Measurements from ENCODE around the gene TRAPPC12. TPM values are rescaled to one million over a fixed set of nuclear protein-coding genes. Genes with fewer than 3 reads are reported as not detected.

TRAPPC12 gene
- total RNA-seq, 1 experiment from 2014 or later, result 72.8 TPM

DNA sequence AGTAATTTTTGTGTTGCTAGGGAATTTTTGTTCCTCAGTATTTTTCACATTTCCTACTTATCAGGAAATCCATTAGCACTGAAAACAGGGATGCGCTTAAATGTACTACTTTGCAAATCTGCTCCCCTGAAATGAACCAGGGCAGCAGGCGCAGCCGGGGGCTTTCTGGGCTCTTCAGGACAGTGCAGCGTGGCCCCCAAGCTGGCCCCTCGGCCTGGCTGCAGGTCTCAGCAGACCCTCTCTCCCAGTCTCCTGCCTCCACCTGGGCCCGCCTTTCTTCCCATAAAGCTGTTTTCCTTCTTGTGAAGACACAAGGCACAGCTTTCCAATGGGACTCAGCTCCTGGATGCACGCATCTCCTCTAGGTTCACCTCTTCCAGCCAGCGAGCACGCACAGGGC lies 37.2 kb upstream of the TRAPPC12 start:
- no peak for TF ChIP-seq TP53 (CRISPR knock-in tag; IDR thresholded peaks at IDR 0.05)
- TF ChIP-seq IRF2 (CRISPR knock-in tag; IDR thresholded peaks at IDR 0.05; ENCODE audit: borderline replicate concordance, low read depth), result no peak
- no peak for TF ChIP-seq OVOL2 (CRISPR knock-in tag; IDR thresholded peaks at IDR 0.05; ENCODE audit: borderline replicate concordance)
- TF ChIP-seq, protein P1, sequence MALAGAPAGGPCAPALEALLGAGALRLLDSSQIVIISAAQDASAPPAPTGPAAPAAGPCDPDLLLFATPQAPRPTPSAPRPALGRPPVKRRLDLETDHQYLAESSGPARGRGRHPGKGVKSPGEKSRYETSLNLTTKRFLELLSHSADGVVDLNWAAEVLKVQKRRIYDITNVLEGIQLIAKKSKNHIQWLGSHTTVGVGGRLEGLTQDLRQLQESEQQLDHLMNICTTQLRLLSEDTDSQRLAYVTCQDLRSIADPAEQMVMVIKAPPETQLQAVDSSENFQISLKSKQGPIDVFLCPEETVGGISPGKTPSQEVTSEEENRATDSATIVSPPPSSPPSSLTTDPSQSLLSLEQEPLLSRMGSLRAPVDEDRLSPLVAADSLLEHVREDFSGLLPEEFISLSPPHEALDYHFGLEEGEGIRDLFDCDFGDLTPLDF (CRISPR knock-in tag; IDR thresholded peaks at IDR 0.05), result no peak
- no peak for TF ChIP-seq ZNF219 (CRISPR knock-in tag; IDR thresholded peaks at IDR 0.05; ENCODE audit: borderline replicate concordance)
- no peak for TF ChIP-seq MYBL2 (CRISPR knock-in tag; IDR thresholded peaks at IDR 0.05)
- TF ChIP-seq, protein P2, sequence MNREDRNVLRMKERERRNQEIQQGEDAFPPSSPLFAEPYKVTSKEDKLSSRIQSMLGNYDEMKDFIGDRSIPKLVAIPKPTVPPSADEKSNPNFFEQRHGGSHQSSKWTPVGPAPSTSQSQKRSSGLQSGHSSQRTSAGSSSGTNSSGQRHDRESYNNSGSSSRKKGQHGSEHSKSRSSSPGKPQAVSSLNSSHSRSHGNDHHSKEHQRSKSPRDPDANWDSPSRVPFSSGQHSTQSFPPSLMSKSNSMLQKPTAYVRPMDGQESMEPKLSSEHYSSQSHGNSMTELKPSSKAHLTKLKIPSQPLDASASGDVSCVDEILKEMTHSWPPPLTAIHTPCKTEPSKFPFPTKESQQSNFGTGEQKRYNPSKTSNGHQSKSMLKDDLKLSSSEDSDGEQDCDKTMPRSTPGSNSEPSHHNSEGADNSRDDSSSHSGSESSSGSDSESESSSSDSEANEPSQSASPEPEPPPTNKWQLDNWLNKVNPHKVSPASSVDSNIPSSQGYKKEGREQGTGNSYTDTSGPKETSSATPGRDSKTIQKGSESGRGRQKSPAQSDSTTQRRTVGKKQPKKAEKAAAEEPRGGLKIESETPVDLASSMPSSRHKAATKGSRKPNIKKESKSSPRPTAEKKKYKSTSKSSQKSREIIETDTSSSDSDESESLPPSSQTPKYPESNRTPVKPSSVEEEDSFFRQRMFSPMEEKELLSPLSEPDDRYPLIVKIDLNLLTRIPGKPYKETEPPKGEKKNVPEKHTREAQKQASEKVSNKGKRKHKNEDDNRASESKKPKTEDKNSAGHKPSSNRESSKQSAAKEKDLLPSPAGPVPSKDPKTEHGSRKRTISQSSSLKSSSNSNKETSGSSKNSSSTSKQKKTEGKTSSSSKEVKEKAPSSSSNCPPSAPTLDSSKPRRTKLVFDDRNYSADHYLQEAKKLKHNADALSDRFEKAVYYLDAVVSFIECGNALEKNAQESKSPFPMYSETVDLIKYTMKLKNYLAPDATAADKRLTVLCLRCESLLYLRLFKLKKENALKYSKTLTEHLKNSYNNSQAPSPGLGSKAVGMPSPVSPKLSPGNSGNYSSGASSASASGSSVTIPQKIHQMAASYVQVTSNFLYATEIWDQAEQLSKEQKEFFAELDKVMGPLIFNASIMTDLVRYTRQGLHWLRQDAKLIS (CRISPR knock-in tag; IDR thresholded peaks at IDR 0.05; ENCODE audit: borderline replicate concordance), result no peak
- no peak for TF ChIP-seq ZNF416 (CRISPR knock-in tag; IDR thresholded peaks at IDR 0.05)
- no peak for TF ChIP-seq ZBTB43 (CRISPR knock-in tag; IDR thresholded peaks at IDR 0.05)
- TF ChIP-seq, protein P3, sequence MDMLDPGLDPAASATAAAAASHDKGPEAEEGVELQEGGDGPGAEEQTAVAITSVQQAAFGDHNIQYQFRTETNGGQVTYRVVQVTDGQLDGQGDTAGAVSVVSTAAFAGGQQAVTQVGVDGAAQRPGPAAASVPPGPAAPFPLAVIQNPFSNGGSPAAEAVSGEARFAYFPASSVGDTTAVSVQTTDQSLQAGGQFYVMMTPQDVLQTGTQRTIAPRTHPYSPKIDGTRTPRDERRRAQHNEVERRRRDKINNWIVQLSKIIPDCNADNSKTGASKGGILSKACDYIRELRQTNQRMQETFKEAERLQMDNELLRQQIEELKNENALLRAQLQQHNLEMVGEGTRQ (CRISPR knock-in tag; IDR thresholded peaks at IDR 0.05), result no peak
- TF ChIP-seq SOX15 (CRISPR knock-in tag; IDR thresholded peaks at IDR 0.05), result no peak
- TF ChIP-seq ZNF425 (CRISPR knock-in tag; conservative IDR thresholded peaks at IDR 0.05), result no peak
- TF ChIP-seq SMAD4 (CRISPR knock-in tag; IDR thresholded peaks at IDR 0.05), result no peak
- TF ChIP-seq TEAD4 (CRISPR knock-in tag; IDR thresholded peaks at IDR 0.05), result no peak
- TF ChIP-seq RELA (CRISPR knock-in tag; IDR thresholded peaks at IDR 0.05; ENCODE audit: borderline replicate concordance), result no peak
- TF ChIP-seq ZNF138 (CRISPR knock-in tag; conservative IDR thresholded peaks at IDR 0.05), result no peak
- TF ChIP-seq CTCF (IDR thresholded peaks at IDR 0.05), result no peak
- Mint-ChIP-seq H3K36me3 (peaks cover 16% of the 10 kb centered on the region), H3K4me3 (no peak overlapping the region), H3K4me1 (no peaks in the 10 kb centered on the region), H3K27me3 (ENCODE audit: low read depth) (no peaks in the 10 kb centered on the region), H3K9me3 (peaks cover 3% of the 10 kb centered on the region; the same call in 1 of the 2 replicates), H3K27ac (peak overlapping the region; percentile 18; the same call in 1 of the 2 replicates)
- ChIA-PET CTCF (no interaction called here), POLR2A (no interaction called here)
- DNase-seq (ENCODE audit: low spot score) (no peak), ATAC-seq (no peak)
